Kidney tubule cell (primary cell): ENCODE measurements around the gene SKIC3.
A peak's percentile ranks its signal among the peaks of the same experiment; 100 is the strongest.

Experiments used
- DNase-seq: peaks from one replicate; pipeline ENCODE4 v3.0.0-alpha.2; 2018; ENCODE audit warnings: low spot score

Gene SKIC3

GRCh38 chr5:95554647-95555548, at the start of gene SKIC3, which contains the start of gene ARSK:
Gene SKIC3, minus strand, starts transcription at chr5:95554977. Its CDS starts 7,827 bp downstream, at chr5:95547150.
Gene ARSK, plus strand, starts transcription at chr5:95555101. Its CDS starts 178 bp downstream, at chr5:95555279.
- DNase-seq = peak; percentile 99

DNA sequence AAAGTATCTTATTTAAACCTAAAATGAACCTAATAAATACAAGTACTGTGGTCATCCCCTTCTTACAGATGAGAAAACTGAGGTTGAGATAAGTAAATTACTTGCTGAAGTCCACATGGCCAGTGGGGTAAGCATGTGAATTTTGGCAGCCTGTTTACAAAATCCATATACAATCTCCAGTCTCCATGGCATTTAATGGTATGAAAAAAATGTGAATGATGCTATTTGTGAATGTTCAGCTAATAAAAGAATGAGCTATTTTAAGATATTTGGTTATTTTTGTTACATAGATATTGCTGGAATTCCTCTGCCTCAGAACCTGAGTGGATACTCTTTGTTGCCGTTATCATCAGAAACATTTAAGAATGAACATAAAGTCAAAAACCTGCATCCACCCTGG, 45.8 kb upstream of the SKIC3 start:
- no peak for DNase-seq

DNA sequence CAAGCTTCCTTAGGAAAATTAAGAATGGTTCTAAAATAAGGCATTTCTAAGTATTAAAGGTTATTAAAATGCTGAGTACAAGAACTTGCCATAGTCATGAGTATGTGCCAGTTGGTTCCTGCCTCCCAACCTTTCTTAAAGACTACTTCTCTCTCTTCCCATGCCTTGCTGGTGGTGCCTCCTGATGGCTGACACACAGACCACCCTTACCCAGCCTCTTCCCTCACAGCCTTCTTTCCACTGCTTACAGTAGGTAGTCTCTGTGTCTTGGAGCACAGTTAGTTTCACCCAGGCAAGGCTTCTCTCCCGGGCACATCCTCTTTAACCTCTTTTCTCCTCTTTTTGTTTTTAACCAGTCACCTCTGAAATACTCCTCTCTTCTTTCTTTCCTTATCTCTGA, 44.5 kb upstream of the SKIC3 start:
- no peak for DNase-seq

GRCh38 chr5:95595289-95595931, 40.6 kb upstream of the SKIC3 start:
- no peak for DNase-seq

- DNase-seq = peak; percentile 70
Measured at GRCh38 chr5:95591490-95591901, 36.7 kb upstream of the SKIC3 start.

DNA sequence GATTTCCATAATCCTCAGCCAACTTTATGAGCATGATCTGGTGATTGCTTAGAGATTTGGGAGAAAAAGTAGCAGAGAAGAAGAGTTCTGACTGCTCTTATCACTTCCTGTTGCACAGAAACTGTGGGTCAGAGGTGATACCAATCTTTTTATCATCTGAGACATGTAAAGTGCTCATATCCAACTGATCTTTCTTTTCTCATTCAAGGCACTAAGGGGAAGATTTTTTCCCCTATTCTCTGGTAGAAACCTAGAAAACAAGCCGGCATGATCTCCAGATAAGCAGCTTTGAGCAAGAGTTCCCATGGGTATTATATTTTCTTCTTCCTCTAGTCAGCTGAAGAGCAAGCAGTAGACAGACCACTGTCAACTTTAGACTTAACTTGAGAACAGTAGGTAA, 36.1 kb upstream of the SKIC3 start:
- DNase-seq = no peak

GRCh38 chr5:95583992-95584391, 29.2 kb upstream of the SKIC3 start:
- no peak for DNase-seq

GRCh38 chr5:95581576-95581975, 26.8 kb upstream of the SKIC3 start:
- no peak for DNase-seq

GRCh38 chr5:95572016-95572415, 17.2 kb upstream of the SKIC3 start:
- no peak for DNase-seq

DNA sequence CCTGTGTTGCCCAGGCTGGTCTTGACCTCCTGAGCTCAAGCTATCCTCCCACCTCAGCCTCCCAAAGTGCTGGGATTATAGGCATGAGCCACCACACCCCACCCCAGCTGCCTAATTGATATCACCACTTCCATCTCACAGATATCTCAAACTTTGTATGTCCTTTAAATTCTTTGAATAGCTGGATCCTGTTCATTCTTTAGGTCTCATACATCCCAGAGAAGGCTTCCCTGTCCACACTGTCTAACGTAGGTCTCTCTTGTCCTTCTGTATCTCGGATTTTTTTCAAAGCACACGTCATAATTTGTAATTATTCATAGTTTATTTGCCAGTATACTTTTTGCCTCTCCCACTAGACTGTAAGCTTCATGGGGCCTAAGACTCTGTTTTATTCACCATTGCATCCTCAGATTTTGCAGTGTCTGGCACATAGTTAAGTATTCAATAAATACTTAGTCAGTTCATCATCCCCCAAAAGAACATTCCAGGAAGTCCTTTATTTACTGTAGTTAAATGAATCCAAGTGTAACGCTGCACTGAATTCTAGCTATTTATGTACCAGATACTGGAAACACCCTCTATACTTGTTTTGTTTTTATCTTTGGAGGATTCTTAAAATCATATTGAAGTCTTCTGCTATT, 10.6 kb upstream of the SKIC3 start:
- peak; percentile 72 for DNase-seq

DNA sequence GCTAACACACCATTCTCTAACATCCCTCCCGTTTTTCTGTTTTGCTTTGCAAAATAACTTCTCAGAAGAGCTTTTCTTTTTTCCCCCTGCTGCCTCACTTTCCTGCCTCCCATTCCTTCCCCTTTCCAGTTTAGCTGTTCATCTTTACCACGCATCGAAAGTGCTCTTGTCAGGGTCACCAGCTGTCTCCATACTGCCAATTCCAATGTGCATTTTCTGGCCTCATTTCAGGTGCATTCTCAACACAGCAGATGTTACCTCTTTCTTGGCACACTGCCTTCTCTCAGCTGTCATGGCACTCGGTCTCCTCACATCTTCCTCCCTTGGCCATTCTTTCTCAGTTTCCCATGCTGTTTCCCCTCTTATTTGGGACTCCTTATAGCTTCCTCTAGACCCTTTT, 9.7 kb upstream of the SKIC3 start:
- DNase-seq = no peak

DNA sequence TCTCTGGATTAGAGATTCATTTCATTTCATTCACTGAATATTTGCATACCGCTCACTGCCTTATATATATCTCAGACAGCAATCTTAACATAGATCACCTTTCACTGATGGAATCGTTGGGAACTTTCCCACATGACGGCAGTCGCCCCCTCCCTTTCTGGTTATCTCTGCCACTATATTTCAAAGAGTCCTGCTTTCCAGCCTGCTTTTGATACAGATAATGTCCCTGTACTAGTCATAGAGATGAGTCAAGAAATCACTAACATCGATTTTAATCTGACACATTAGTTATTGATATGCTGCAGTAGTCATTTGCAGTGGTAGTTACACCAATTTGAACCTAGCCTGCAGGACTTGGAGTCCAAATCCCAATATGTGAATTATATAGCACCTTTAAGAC, 8.6 kb upstream of the SKIC3 start:
- DNase-seq = no peak

GRCh38 chr5:95562282-95562681, 7.5 kb upstream of the SKIC3 start:
- no peak for DNase-seq

DNA sequence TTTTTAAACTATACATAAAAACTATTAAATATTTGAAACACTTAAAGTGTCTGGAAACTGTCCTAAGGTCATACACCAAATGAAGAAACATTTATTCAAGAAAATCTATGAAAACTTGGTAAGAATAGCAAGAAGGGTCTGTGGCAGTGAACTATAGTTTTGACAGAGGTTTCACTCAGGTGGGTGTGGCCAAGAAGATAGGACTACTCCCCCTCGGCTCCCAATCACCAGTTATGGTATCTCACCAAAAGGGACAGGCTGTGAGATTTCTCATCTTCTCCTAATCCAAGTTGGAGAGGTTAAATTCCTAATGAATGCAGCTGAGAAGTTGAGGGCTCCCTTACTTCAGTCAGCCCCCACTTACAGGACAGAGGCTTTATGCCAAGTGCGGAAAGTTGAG, 3.1 kb upstream of the SKIC3 start:
- no peak for DNase-seq

- peak; percentile 3 for DNase-seq
Measured at GRCh38 chr5:95555553-95555952, 776 bp upstream of the SKIC3 start.

- no peak for DNase-seq
Measured at GRCh38 chr5:95554331-95554646, 488 bp downstream of the SKIC3 start.

GRCh38 chr5:95549030-95549429, 5.7 kb downstream of the SKIC3 start:
- no peak for DNase-seq

DNA sequence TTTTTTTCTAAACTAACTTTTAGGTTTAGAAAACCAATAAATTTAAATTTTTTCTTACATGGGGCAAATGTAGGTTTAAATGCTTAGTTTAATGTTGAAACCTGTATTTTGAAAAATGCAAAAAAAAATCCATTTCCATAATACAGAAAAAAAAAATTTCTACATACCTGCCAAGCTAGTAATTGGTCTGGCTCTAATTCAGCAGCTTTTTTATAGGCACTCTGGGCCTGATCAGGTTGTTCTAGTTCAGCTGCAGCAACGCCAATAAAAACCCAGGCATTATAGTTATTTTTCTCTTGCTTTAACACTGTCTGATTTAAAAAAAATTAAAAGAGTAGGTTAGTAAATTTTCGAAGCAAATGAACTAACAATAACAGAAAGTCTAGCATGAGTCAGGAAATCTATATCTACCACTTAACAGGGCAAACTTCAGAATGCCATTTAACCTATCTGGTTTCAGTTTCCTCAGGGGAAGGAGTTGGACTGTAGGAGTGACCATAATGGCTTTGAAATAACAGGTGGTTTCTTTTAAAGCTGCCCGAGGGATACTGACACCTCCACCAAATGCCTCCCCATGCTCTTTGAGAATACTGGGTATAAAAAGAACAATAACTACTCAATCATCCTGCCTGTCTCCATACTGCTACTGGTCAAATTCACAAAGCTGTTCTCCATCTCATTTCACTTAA, 11.6 kb downstream of the SKIC3 start:
- no peak for DNase-seq

- no peak for DNase-seq
Measured at GRCh38 chr5:95537501-95537900, 17.3 kb downstream of the SKIC3 start.

GRCh38 chr5:95533761-95534160, 21.0 kb downstream of the SKIC3 start:
- DNase-seq = no peak

GRCh38 chr5:95533106-95533505, 21.7 kb downstream of the SKIC3 start:
- DNase-seq = no peak

DNA sequence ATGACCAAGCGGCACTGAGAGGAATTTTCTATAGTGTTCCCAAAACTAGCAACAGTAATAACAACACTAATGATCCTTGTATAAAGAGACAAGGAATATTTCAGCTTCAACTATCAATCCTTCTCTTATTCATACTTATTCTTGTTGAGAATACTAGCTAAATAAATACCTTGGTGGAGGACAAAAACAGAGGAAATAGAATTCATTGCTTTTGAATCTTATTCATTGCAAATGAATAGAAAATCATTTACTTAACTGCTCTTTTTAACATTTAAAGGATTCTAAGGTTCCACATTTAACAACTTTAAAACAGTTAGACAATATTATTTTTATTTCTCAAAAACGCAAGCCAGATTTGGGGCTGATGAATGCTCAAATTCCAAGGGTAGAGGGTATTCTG, 22.4 kb downstream of the SKIC3 start:
- no peak for DNase-seq
